HCT116 (cell line): ENCODE data around the gene KANK3. TPM values are rescaled to one million over a fixed set of nuclear protein-coding genes. Genes with fewer than 3 reads are reported as not detected.

Source experiments
- ATAC-seq: fragments of 200-7000 bp; cut with Tn5 transposase; 2 replicates; pipeline ENCODE4 v1.9.1; 2020; ENCODE audit warnings: mild to moderate bottlenecking, moderate library complexity
- BruUV-seq: library from RNA; stranded (reverse); fragments of 400-500 nt; replicated peaks from 2 replicates; lab custom pipeline; 2021; lab: Mats Ljungman, UMichigan
- CTCF ChIA-PET: fragments of 300-600 bp; sonication (Branson Sonifier 250); formaldehyde crosslinking; loops from one replicate; lab custom pipeline; 2021; ENCODE audit warnings: antibody characterized with exemption; lab: Charles Lee
- POLR2A ChIA-PET: fragments of 300-600, 350-600 bp; sonication (Branson Sonifier 250); formaldehyde crosslinking; loops from one replicate; lab custom pipeline; 2021; ENCODE audit warnings: antibody characterized with exemption; lab: Charles Lee
- RAD21 ChIA-PET, 2 experiments: fragments of 300-600 bp; sonication (Branson Sonifier 250); formaldehyde crosslinking; loops; one replicate each; lab custom pipeline; 2023; ENCODE audit warnings: low total read pairs in 2 of 2; ENCODE audit not compliant: uncharacterized antibody in 2 of 2, unreplicated experiment in 2 of 2, low non-redundant PET in 1 of 2; lab: Charles Lee
- DNase-seq: peaks from one replicate; pipeline ENCODE4 v3.0.0-alpha.2; 2010; ENCODE audit warnings: low read depth, low spot score
- H2AFZ ChIP-seq: fragments of 200-600 bp; shearing (Covaris generic), sonication (generic); 2 replicates; pipeline ENCODE4 v1.6.1; 2017; ENCODE audit warnings: low read depth, mixed run types, mixed read lengths, antibody characterized with exemption, low read length; ENCODE audit not compliant: poor library complexity, severe bottlenecking
- H3K27ac ChIP-seq: 2 replicates; pipeline ENCODE4 v1.5.1; 2012; ENCODE audit warnings: low read depth, low read length
- H3K27me3 ChIP-seq: fragments of 200-600 bp; sonication (generic); 2 replicates; pipeline ENCODE4 v1.6.1; 2016; ENCODE audit warnings: mixed run types, low read length, mixed read lengths; ENCODE audit not compliant: insufficient read depth
- H3K36me3 ChIP-seq, 2 experiments: fragments of 200-500 bp in 1 of 2; fragments of 200-600 bp in 1 of 2; sonication (Bioruptor generic) in 1 of 2; sonication (generic) in 1 of 2; 2 replicates each; pipeline versions ENCODE4 v1.5.1 to v1.6.1; 2014 to 2016; ENCODE audit warnings: low read length in 2 of 2, inconsistent platforms in 1 of 2, mixed read lengths in 1 of 2, mixed run types in 1 of 2; ENCODE audit not compliant: insufficient read depth in 2 of 2, control insufficient read depth in 1 of 2
- H3K4me1 ChIP-seq, 2 experiments: fragments of 200-600 bp in 1 of 2; sonication (generic) in 1 of 2; 2 replicates each; pipeline versions ENCODE4 v1.5.1 to v1.6.1; 2012 to 2017; ENCODE audit warnings: low read length in 2 of 2, inconsistent platforms in 1 of 2, mild to moderate bottlenecking in 1 of 2, mixed read lengths in 1 of 2, mixed run types in 1 of 2, moderate library complexity in 1 of 2; ENCODE audit not compliant: insufficient read depth in 2 of 2, control insufficient read depth in 1 of 2
- H3K4me2 ChIP-seq: fragments of 200-600 bp; sonication (generic); 2 replicates; pipeline ENCODE4 v1.6.1; 2017; ENCODE audit warnings: mixed run types, low read length, mixed read lengths
- H3K4me3 ChIP-seq, 2 experiments: fragments of 200-600 bp in 1 of 2; sonication (generic) in 1 of 2; replicated peaks in 1 of 2; 2 replicates each; pipeline ENCODE4 v1.5.1; 2011 to 2016; ENCODE audit warnings: low read length in 2 of 2, control low read depth in 1 of 2, low read depth in 1 of 2, mild to moderate bottlenecking in 1 of 2, mixed read lengths in 1 of 2, mixed run types in 1 of 2
- H3K79me2 ChIP-seq: fragments of 200-600 bp; sonication (generic); 2 replicates; pipeline ENCODE4 v1.6.1; 2017; ENCODE audit warnings: mild to moderate bottlenecking, mixed run types, low read length, moderate library complexity, mixed read lengths; ENCODE audit not compliant: insufficient read depth
- H3K9ac ChIP-seq: fragments of 200-600 bp; sonication (generic); 2 replicates; pipeline ENCODE4 v1.6.1; 2016; ENCODE audit warnings: low read length, mixed read lengths
- H3K9me2 ChIP-seq: fragments of 200-600 bp; sonication (generic), shearing (Covaris generic); 2 replicates; pipeline ENCODE4 v1.6.1; 2017; ENCODE audit warnings: mixed run types, mild to moderate bottlenecking, moderate library complexity; ENCODE audit not compliant: insufficient read depth
- H3K9me3 ChIP-seq, 2 experiments: fragments of 200-500 bp in 1 of 2; fragments of 200-600 bp in 1 of 2; sonication (Bioruptor generic) in 1 of 2; sonication (generic) in 1 of 2; 2 replicates each; pipeline ENCODE4 v1.6.1; 2014 to 2017; ENCODE audit warnings: low read length in 2 of 2, mixed read lengths in 2 of 2, inconsistent platforms in 1 of 2, low read depth in 1 of 2, mild to moderate bottlenecking in 1 of 2, mixed run types in 1 of 2, moderate library complexity in 1 of 2; ENCODE audit not compliant: control insufficient read depth in 1 of 2, insufficient read depth in 1 of 2
- H4K20me1 ChIP-seq: fragments of 200-600 bp; sonication (generic), shearing (Covaris generic); 2 replicates; pipeline ENCODE4 v1.6.1; 2017; ENCODE audit warnings: mixed run types, mild to moderate bottlenecking, moderate library complexity; ENCODE audit not compliant: insufficient read depth
- EZH2 ChIP-seq: fragments of 200-600 bp; sonication (generic); IDR thresholded peaks from 2 replicates; pipeline ENCODE4 v1.6.1; 2017; ENCODE audit warnings: antibody characterized with exemption, mixed run types
- RAD21 ChIP-seq: IDR thresholded peaks from 2 replicates; pipeline ENCODE4 v1.6.1; 2012; ENCODE audit warnings: low read depth, mild to moderate bottlenecking
- intact Hi-C: fragments of 100-400 bp; cut with micrococcal nuclease; formaldehyde crosslinking; loops from 2 replicates; pipeline ENCODE4 v1.10.0; 2022
- total RNA-seq: library from RNA; stranded (reverse); gene quantifications from one replicate; pipeline ENCODE4 v1.2.1, GENCODE V29; 2021; ENCODE audit not compliant: unreplicated experiment
- TF ChIP-seq, protein P1 (sequence below), 3 experiments: fragments of 200-600 bp in 1 of 3; sonication (generic) in 1 of 3; IDR thresholded peaks in 2 of 3; conservative IDR thresholded peaks in 1 of 3; 2 replicates each; pipeline ENCODE4 v1.5.1; 2012 to 2017; ENCODE audit warnings: low read depth in 2 of 3, low read length in 2 of 3, antibody characterized with exemption in 1 of 3, borderline replicate concordance in 1 of 3, control low read depth in 1 of 3, mild to moderate bottlenecking in 1 of 3, mixed read lengths in 1 of 3, mixed run types in 1 of 3, moderate library complexity in 1 of 3; ENCODE audit not compliant: insufficient read depth in 1 of 3

KANK3 gene
- total RNA-seq, 1 experiment from 2014 or later: 21.7 TPM

DNA sequence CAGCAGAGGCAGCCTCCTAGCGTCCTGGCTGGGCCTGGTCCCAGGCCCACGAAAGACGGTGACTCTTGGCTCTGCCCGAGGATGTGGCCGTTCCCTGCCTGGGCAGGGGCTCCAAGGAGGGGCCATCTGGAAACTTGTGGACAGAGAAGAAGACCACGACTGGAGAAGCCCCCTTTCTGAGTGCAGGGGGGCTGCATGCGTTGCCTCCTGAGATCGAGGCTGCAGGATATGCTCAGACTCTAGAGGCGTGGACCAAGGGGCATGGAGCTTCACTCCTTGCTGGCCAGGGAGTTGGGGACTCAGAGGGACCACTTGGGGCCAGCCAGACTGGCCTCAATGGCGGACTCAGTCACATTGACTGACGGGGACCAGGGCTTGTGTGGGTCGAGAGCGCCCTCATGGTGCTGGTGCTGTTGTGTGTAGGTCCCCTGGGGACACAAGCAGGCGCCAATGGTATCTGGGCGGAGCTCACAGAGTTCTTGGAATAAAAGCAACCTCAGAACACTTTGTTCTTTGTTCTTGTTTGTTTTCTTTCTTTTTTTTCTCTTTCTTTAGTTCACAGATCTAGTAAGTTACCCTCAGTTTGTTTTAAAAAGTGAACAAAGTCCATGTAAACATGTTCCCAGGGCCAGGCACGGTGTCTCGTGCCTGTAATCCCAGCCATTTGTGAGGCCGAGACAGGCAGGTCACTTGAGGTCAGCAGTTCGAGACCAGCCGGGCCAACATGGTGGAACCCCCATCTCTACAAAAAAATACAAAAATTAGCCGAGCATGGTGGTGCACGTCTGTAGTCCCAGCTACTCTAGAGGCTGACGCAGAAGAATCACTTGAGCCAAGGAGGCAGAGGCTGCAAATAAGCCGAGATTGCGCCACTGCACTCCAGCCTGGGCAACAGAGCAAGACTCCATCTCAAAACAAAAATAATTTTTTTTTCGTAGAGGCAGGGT is 31.1 kb upstream of the KANK3 start:
- no peak for DNase-seq
- Histone ChIP-seq H3K27me3 (no peaks in the 10 kb centered on the region), H3K27ac (no peak overlapping the region), H3K4me2 (no peak overlapping the region), H3K36me3 (no peaks in the 10 kb centered on the region; a peak in 1 of 4 replicates), H3K9ac (no peak overlapping the region), H3K4me1 (no peaks in the 10 kb centered on the region), H2AFZ (no peak overlapping the region), H4K20me1 (no peaks in the 10 kb centered on the region), H3K9me2 (no peaks in the 10 kb centered on the region), H3K4me3 (no peak overlapping the region), H3K79me2 (no peaks in the 10 kb centered on the region), H3K9me3 (no peaks in the 10 kb centered on the region)
- intact Hi-C loops: no loop called here
- peak; percentile 31; the same call in 1 of the 2 replicates for TF ChIP-seq RAD21
- TF ChIP-seq, protein P1, sequence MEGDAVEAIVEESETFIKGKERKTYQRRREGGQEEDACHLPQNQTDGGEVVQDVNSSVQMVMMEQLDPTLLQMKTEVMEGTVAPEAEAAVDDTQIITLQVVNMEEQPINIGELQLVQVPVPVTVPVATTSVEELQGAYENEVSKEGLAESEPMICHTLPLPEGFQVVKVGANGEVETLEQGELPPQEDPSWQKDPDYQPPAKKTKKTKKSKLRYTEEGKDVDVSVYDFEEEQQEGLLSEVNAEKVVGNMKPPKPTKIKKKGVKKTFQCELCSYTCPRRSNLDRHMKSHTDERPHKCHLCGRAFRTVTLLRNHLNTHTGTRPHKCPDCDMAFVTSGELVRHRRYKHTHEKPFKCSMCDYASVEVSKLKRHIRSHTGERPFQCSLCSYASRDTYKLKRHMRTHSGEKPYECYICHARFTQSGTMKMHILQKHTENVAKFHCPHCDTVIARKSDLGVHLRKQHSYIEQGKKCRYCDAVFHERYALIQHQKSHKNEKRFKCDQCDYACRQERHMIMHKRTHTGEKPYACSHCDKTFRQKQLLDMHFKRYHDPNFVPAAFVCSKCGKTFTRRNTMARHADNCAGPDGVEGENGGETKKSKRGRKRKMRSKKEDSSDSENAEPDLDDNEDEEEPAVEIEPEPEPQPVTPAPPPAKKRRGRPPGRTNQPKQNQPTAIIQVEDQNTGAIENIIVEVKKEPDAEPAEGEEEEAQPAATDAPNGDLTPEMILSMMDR (IDR thresholded peaks at IDR 0.05 in 2 of 3, conservative IDR thresholded peaks at IDR 0.05 in 1 of 3; ENCODE audit: borderline replicate concordance in 1 of 3, insufficient read depth in 1 of 3, low read depth in 2 of 3, low read length in 2 of 3): no peak
- TF ChIP-seq EZH2: no peak
- ATAC-seq: peak; percentile 52; the same call in 1 of the 2 replicates
- no TSS peak for BruUV-seq
- ChIA-PET CTCF (interaction anchor here (1.0 kb wide), 1 partner anchor 20 kb away, joined by 3 read pairs; no protein-coding TSS in a partner anchor), POLR2A (no interaction called here), RAD21 (no interaction called here)
